ENCODE data around the gene CT83.

- TF ChIP-seq CTCF (IDR thresholded peaks at IDR 0.05; ENCODE audit: insufficient read depth, low read depth, low read length) (no peak), EZH2 (IDR thresholded peaks at IDR 0.05; ENCODE audit: insufficient read depth, low read length) (no peak)
Measured at GRCh38 chrX:116417968-116418367, 44.8 kb downstream of the CT83 start.
